Upper lobe of right lung (tissue), 1 donor: ENCODE results near the gene SIPA1L3. TPM values are rescaled to one million over a fixed set of nuclear protein-coding genes. Genes with fewer than 3 reads are reported as not detected.
"Not testable (repeated sequence)": the region's sequence is repeated elsewhere in the genome, so short reads cannot be mapped to it uniquely, and the experiment has no call there.

Source experiments
- ATAC-seq: fragments of 200-7000 bp; cut with Tn5 transposase; one replicate; pipeline ENCODE4 v1.9.1; 2020; ENCODE audit warnings: mild to moderate bottlenecking, moderate library complexity
- DNase-seq: peaks from one replicate; pipeline ENCODE4 v3.0.0-alpha.2; 2020
- H3K27ac ChIP-seq: fragments of 200-600 bp; one replicate; pipeline ENCODE4 v1.8.0; 2022
- H3K27me3 ChIP-seq: fragments of 200-600 bp; one replicate; pipeline ENCODE4 v1.8.0; 2022; ENCODE audit warnings: mild to moderate bottlenecking
- H3K36me3 ChIP-seq: fragments of 200-600 bp; one replicate; pipeline ENCODE4 v1.8.0; 2022
- H3K4me1 ChIP-seq: fragments of 200-600 bp; one replicate; pipeline ENCODE4 v1.8.0; 2022
- H3K4me3 ChIP-seq: fragments of 200-600 bp; one replicate; pipeline ENCODE4 v1.8.0; 2022; ENCODE audit warnings: mild to moderate bottlenecking
- H3K9me3 ChIP-seq: fragments of 200-600 bp; one replicate; pipeline ENCODE4 v1.8.0; 2022
- intact Hi-C: fragments of 100-400 bp; cut with DNase I; formaldehyde crosslinking; loops from one replicate; pipeline ENCODE4 v1.11.0; 2022
- total RNA-seq: library from RNA; stranded (reverse); fragmentation: NEBNext Ultra II Directional; extraction: Animal tissue kit (Norgen Biotek cat#: 25700); gene quantifications from one replicate; pipeline ENCODE4 v1.2.1, GENCODE V29; 2021
- TF ChIP-seq, protein P1 (sequence below): fragments of 200-600 bp; IDR thresholded peaks from one replicate; pipeline ENCODE4 v1.8.0; 2022; ENCODE audit warnings: antibody characterized with exemption
- donor health status: DM: no; HTN: yes; CAD: no; lungs with severe emphysema.

SIPA1L3 gene
- total RNA-seq, 1 donor from 2014 or later, result 66.3 TPM

DNA sequence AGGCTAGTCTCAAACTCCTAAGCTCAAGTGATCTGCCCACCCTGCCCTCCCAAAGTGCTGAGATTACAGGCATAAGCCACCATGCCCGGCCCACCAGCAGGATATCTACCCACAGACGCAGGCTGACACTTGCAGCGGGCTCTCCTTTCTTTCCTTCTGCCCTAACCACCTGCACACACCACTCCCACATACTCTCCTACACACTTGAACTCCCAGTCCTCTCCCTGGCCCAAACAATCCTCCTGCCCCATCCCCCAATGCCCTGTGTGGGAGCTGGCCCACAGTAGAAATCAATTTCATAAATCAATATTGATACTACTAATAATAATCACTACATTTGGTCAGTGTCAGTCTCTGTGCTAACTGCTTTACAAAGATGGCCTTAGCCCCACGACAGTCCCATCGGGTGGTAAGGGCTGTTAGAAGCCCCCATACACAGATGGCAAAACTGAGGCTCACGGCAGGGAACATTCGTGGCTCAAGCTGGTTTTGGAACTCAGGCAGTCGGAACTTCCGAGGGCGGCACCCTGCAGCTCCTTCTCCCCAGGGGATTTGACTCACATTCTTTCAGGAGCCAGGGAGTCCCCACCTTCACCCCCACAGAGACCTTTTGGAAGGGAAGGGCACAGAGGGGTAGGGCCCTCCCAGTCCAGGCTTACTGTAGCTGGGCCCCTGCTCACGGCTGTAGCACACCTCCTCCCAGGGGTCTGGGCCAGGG is 320.4 kb downstream of the SIPA1L3 start:
- DNase-seq (no peak), ATAC-seq (no peak)
- TF ChIP-seq, protein P1, sequence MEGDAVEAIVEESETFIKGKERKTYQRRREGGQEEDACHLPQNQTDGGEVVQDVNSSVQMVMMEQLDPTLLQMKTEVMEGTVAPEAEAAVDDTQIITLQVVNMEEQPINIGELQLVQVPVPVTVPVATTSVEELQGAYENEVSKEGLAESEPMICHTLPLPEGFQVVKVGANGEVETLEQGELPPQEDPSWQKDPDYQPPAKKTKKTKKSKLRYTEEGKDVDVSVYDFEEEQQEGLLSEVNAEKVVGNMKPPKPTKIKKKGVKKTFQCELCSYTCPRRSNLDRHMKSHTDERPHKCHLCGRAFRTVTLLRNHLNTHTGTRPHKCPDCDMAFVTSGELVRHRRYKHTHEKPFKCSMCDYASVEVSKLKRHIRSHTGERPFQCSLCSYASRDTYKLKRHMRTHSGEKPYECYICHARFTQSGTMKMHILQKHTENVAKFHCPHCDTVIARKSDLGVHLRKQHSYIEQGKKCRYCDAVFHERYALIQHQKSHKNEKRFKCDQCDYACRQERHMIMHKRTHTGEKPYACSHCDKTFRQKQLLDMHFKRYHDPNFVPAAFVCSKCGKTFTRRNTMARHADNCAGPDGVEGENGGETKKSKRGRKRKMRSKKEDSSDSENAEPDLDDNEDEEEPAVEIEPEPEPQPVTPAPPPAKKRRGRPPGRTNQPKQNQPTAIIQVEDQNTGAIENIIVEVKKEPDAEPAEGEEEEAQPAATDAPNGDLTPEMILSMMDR, result no peak
- Histone ChIP-seq H3K9me3 (no peaks in the 10 kb centered on the region), H3K4me1 (peaks cover 8% of the 10 kb centered on the region), H3K36me3 (no peaks in the 10 kb centered on the region), H3K27ac (no peak overlapping the region), H3K27me3 (peaks cover 69% of the 10 kb centered on the region), H3K4me3 (no peak overlapping the region)
- intact Hi-C loops, result no loop called here

DNA sequence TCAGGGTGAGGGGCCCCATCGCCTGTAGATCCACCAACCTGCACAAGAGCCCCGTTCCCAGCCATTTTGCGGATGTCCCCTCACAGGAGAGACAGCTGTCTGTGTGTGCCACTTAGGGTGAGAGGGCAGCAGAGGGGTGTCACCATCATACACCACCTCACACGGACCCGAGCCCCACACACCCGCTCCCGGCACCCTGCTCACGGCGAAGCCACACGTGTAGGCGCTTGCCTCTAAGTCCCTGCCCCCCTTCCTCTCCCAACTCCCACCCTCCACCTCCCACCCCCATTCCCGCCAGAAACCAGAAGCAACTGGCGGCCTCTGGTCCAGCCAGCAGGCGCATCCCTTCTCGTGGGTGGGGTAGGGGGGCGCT is 321.0 kb downstream of the SIPA1L3 start:
- no peak overlapping the region for H3K4me3 ChIP-seq
- no peak for DNase-seq

GRCh38 chr19:38228491-38229439 is 321.8 kb downstream of the SIPA1L3 start:
- TF ChIP-seq, protein P1, result no peak
- intact Hi-C loops, result no loop called here
- H3K9me3 ChIP-seq, result no peaks in the 10 kb centered on the region
- ATAC-seq (no peak), DNase-seq (no peak)
- no peak overlapping the region for H3K4me3 ChIP-seq
- peaks cover 8% of the 10 kb centered on the region for H3K4me1 ChIP-seq
- no peak overlapping the region for H3K27ac ChIP-seq
- H3K27me3 ChIP-seq, result peaks cover 56% of the 10 kb centered on the region
- no peaks in the 10 kb centered on the region for H3K36me3 ChIP-seq

More for the DNA sequence above, 321.0 kb downstream of the SIPA1L3 start:
- TF ChIP-seq, protein P1, result no peak
- Histone ChIP-seq H3K27ac (no peak overlapping the region), H3K36me3 (no peaks in the 10 kb centered on the region), H3K4me1 (peaks cover 8% of the 10 kb centered on the region), H3K9me3 (no peaks in the 10 kb centered on the region), H3K27me3 (peaks cover 64% of the 10 kb centered on the region)
- no peak for ATAC-seq
- intact Hi-C loops, result no loop called here

DNA sequence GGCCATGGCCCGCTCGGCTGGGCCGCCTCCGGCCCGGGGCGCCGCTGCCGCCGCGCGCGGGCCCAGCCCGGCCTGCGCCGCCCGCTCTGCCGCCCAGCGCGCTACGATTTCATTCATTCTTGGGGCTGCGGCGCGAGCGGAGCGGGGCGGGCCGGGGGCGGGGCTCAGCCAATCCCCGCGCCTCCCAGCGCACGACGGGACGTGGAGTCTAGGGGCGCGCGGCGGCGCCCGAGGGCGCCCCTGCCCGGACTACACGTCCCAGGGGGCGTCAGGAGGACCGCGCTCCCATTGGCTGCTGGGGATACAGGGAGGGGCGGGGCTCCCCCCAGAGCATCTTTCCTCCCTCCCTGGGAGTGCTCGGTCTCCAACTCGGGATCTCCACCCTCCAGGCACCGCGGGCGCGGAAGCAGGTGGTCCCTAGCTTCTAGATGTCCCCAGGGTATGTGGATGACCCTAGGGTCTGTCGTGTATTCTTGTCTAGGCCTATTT is 322.6 kb downstream of the SIPA1L3 start:
- peaks cover 47% of the 10 kb centered on the region for H3K27me3 ChIP-seq
- H3K9me3 ChIP-seq, result no peaks in the 10 kb centered on the region
- peaks cover 8% of the 10 kb centered on the region for H3K4me1 ChIP-seq
- no peaks in the 10 kb centered on the region for H3K36me3 ChIP-seq
- TF ChIP-seq, protein P1, result no peak
- no peak overlapping the region for H3K4me3 ChIP-seq
- ATAC-seq, result peak; percentile 66
- no peak overlapping the region for H3K27ac ChIP-seq
- intact Hi-C loops, result no loop called here
- DNase-seq, result peak; percentile 76

DNA sequence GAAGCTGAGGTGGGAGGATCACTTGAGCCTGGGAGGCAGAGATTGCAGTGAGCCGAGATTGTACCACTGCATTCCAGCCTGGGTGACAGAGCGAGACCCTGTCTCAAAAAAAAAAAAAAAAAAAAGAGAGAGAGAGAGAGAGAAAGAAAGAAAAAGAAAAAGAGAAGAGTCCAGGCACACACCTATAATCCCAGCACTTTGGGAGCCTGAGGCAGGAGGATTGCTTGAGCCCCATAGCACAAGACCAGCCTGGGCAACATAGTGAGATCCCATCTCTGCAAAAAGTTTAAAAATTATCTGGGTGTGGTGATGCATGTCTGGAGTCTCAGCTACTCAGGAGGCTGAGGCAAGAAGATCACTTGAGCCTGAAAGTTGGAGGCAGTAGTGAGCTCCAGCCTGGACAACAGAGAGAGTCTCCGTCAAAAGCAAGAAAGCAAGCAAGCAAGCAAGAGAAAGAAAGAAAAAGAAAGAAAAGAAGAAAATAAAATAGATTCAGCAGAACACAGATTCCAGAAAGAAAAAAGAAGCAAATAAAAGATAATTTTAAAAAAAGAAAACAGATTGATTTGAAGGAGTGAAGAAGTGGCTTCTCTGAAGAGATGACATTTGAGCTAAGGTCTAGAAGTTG is 323.6 kb downstream of the SIPA1L3 start:
- ATAC-seq, H3K4me1 ChIP-seq, H3K9me3 ChIP-seq, H3K4me3 ChIP-seq, H3K27ac ChIP-seq, H3K36me3 ChIP-seq, DNase-seq, intact Hi-C loops: not testable (repeated sequence)
- peaks cover 37% of the 10 kb centered on the region for H3K27me3 ChIP-seq
